Lower leg skin (tissue), 3 donors: Measurements from ENCODE around the gene PCDHGB2.

Source experiments
- POLR2A ChIP-seq, 2 donors: fragments of 450-650 bp; IDR thresholded peaks; one replicate each; pipeline ENCODE4 v1.6.1; 2016 to 2017; ENCODE audit warnings: antibody characterized with exemption in 2 of 2, mild to moderate bottlenecking in 1 of 2, moderate library complexity in 1 of 2
- TF ChIP-seq, protein P1 (sequence below), 3 donors: fragments of 450-650 bp; IDR thresholded peaks; one replicate each; pipeline ENCODE4 v1.5.1; 2016; ENCODE audit warnings: antibody characterized with exemption in 3 of 3, mild to moderate bottlenecking in 3 of 3, moderate library complexity in 2 of 3

- TF ChIP-seq, protein P1, sequence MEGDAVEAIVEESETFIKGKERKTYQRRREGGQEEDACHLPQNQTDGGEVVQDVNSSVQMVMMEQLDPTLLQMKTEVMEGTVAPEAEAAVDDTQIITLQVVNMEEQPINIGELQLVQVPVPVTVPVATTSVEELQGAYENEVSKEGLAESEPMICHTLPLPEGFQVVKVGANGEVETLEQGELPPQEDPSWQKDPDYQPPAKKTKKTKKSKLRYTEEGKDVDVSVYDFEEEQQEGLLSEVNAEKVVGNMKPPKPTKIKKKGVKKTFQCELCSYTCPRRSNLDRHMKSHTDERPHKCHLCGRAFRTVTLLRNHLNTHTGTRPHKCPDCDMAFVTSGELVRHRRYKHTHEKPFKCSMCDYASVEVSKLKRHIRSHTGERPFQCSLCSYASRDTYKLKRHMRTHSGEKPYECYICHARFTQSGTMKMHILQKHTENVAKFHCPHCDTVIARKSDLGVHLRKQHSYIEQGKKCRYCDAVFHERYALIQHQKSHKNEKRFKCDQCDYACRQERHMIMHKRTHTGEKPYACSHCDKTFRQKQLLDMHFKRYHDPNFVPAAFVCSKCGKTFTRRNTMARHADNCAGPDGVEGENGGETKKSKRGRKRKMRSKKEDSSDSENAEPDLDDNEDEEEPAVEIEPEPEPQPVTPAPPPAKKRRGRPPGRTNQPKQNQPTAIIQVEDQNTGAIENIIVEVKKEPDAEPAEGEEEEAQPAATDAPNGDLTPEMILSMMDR (IDR thresholded peaks at IDR 0.05) = no peak
- no peak for TF ChIP-seq POLR2A (IDR thresholded peaks at IDR 0.05)
These were observed 3.7 kb upstream of the PCDHGB2 start for GRCh38 chr5:141356133-141356532.
